MG63 (cell line): ENCODE data around the gene SPATA6. TPM values are rescaled to one million over a fixed set of nuclear protein-coding genes. Genes with fewer than 3 reads are reported as not detected.
"Not testable (repeated sequence)": the region's sequence is repeated elsewhere in the genome, so short reads cannot be mapped to it uniquely, and the experiment has no call there.

ENCODE experiments used
- DNase-seq: peaks from one replicate; pipeline ENCODE4 v3.0.0-alpha.2; 2020
- H3K27me3 ChIP-seq: fragments of 250-450 bp; sonication (Bioruptor Pico); 2 replicates; pipeline ENCODE4 v1.5.1; 2020; ENCODE audit warnings: mild to moderate bottlenecking, moderate library complexity
- H3K36me3 ChIP-seq: fragments of 250-450 bp; sonication (Bioruptor Pico); 2 replicates; pipeline ENCODE4 v1.5.1; 2020; ENCODE audit warnings: mild to moderate bottlenecking, moderate library complexity
- H3K4me3 ChIP-seq: fragments of 250-450 bp; sonication (Bioruptor Pico); 2 replicates; pipeline ENCODE4 v1.5.1; 2020; ENCODE audit warnings: mild to moderate bottlenecking, moderate library complexity
- H3K9me3 ChIP-seq: fragments of 250-450 bp; sonication (Bioruptor Pico); 2 replicates; pipeline ENCODE4 v1.5.1; 2020; ENCODE audit warnings: mild to moderate bottlenecking, moderate library complexity
- total RNA-seq: library from RNA; depleted of rRNA; stranded (reverse); fragments of >200 nt; shearing (Covaris generic); gene quantifications from 2 replicates; pipeline ENCODE4 v1.2.3, GENCODE V29; 2014; ENCODE audit warnings: low replicate concordance

Gene SPATA6
- total RNA-seq, 1 experiment from 2014 or later: 0.46 TPM

- not testable (repeated sequence) for H3K9me3 ChIP-seq, H3K36me3 ChIP-seq, DNase-seq, H3K4me3 ChIP-seq, H3K27me3 ChIP-seq
These were observed 160.2 kb downstream of the SPATA6 start for GRCh38 chr1:48311829-48312228.

GRCh38 chr1:48309564-48310082 lies 162.4 kb downstream of the SPATA6 start:
- DNase-seq: no peak
- Histone ChIP-seq H3K9me3 (no peaks in the 10 kb centered on the region; the same call in 1 of the 2 replicates), H3K4me3 (no peak overlapping the region), H3K27me3 (no peaks in the 10 kb centered on the region), H3K36me3 (no peaks in the 10 kb centered on the region)

GRCh38 chr1:48302652-48303051 lies 169.4 kb downstream of the SPATA6 start:
- H3K9me3 ChIP-seq: no peaks in the 10 kb centered on the region
- no peak overlapping the region for H3K4me3 ChIP-seq
- no peaks in the 10 kb centered on the region for H3K27me3 ChIP-seq
- H3K36me3 ChIP-seq: no peaks in the 10 kb centered on the region
- no peak for DNase-seq

DNA sequence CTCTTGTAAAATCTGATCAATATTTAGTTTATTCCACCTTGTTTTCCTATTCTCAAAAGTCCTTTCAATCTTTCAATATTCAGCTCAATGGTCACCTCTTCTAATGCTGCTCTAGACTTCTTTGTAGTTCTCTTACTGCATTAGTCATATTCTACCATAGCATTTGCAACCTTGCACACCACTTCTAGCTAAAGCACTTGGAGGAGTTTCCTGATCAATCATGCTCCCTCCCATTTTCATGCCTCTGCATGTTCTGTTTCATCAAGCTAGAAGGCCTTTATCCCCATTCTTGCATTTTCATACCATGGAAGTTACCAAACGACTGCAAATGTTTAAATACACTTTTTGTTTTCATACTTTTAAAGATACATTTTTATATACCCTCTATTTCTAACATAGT lies 177.3 kb downstream of the SPATA6 start:
- Histone ChIP-seq H3K9me3 (no peaks in the 10 kb centered on the region), H3K27me3 (no peaks in the 10 kb centered on the region), H3K4me3 (no peak overlapping the region), H3K36me3 (no peaks in the 10 kb centered on the region)
- no peak for DNase-seq

DNA sequence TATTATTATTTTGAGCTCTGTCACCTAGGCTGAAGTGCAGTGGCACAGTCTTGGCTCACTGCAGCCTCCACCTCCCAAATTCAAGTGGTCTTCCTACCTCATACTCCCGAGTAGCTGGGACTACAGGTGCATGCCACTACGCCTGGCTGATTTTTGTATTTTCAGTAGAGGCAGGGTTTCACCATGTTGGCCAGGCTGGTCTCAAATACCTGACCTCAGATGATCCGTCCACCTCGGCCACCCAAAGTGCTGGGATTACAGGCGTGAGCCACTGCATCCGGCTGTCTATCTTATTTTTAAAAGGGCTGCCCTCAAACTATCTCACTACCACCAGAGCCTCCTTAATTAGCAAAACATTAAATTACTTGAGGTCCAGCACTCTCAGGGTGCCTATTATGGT lies 177.9 kb downstream of the SPATA6 start:
- not testable (repeated sequence) for DNase-seq, H3K27me3 ChIP-seq, H3K9me3 ChIP-seq, H3K4me3 ChIP-seq, H3K36me3 ChIP-seq

GRCh38 chr1:48292706-48293105 lies 179.3 kb downstream of the SPATA6 start:
- no peaks in the 10 kb centered on the region for H3K27me3 ChIP-seq
- no peaks in the 10 kb centered on the region for H3K9me3 ChIP-seq
- H3K4me3 ChIP-seq: no peak overlapping the region
- H3K36me3 ChIP-seq: no peaks in the 10 kb centered on the region
- no peak for DNase-seq

DNA sequence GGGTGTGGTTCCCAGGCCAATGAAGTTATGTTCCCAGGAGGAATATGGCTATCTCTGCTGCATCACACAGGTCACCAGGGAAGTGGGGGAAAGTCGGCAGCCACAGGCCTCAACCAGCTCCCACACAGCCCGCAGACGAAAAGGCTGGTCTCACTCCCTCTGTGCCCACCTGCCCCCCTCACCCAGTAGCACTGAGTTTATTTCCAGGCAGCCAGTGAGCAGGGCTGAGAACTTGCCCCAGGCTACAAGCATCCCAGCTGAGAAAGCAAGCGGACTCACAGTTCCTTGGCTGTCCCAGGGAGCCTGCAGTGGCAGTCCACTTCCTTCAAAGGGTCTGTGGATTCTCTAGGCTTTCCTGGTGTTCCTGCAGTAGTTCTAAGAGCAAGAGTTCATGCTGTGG lies 180.6 kb downstream of the SPATA6 start:
- Histone ChIP-seq H3K4me3 (no peak overlapping the region), H3K27me3 (no peaks in the 10 kb centered on the region), H3K9me3 (no peaks in the 10 kb centered on the region)

GRCh38 chr1:48285525-48285924 lies 186.5 kb downstream of the SPATA6 start:
- Histone ChIP-seq H3K27me3 (no peaks in the 10 kb centered on the region), H3K36me3 (no peaks in the 10 kb centered on the region), H3K4me3 (no peak overlapping the region), H3K9me3 (no peaks in the 10 kb centered on the region)
- DNase-seq: no peak

More for the DNA sequence above, 180.6 kb downstream of the SPATA6 start:
- DNase-seq: no peak
- no peaks in the 10 kb centered on the region for H3K36me3 ChIP-seq

GRCh38 chr1:48284696-48285420 lies 187.1 kb downstream of the SPATA6 start:
- not testable (repeated sequence) for H3K4me3 ChIP-seq, DNase-seq, H3K36me3 ChIP-seq, H3K27me3 ChIP-seq, H3K9me3 ChIP-seq

GRCh38 chr1:48282329-48282728 lies 189.7 kb downstream of the SPATA6 start:
- H3K36me3 ChIP-seq, H3K4me3 ChIP-seq, DNase-seq, H3K9me3 ChIP-seq, H3K27me3 ChIP-seq: not testable (repeated sequence)

DNA sequence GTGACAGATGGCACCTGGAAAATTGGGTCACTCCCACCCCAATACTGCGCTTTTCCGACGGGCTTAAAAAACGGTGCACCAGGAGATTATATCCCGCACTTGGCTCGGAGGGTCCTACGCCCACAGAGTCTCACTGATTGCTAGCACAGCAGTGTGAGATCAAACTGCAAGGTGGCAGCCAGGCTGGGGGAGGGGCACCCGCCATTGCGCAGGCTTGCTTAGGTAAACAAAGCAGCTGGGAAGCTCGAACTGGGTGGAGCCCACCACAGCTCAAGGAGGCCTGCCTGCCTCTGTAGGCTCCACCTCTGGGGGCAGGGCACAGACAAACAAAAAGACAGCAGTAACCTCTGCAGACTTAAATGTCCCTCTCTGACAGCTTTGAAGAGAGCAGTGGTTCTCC lies 194.6 kb downstream of the SPATA6 start:
- not testable (repeated sequence) for H3K9me3 ChIP-seq, H3K27me3 ChIP-seq, H3K36me3 ChIP-seq, H3K4me3 ChIP-seq, DNase-seq

DNA sequence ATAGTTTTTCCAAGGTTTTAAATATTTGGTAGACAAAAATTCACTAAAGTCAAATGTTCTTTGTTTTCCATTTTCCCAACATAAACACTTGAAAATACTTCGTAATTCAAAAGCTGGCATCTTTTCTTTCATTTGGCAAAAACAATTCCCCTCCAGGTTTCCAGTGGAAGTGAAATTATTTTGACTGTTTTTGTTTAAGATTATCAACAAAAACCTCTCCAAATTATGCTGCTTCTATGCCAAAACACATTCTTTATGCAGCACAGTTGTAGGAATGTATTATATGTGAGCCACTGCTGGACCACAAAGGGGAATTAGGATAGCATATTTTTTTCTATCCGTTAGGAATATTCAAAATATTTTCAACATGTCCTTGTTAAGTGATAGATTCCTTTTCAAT lies 205.4 kb downstream of the SPATA6 start:
- H3K4me3 ChIP-seq: no peak overlapping the region
- DNase-seq: no peak
- no peaks in the 10 kb centered on the region for H3K9me3 ChIP-seq
- H3K36me3 ChIP-seq: no peaks in the 10 kb centered on the region
- no peaks in the 10 kb centered on the region for H3K27me3 ChIP-seq

GRCh38 chr1:48263041-48263440 lies 209.0 kb downstream of the SPATA6 start:
- no peak for DNase-seq
- Histone ChIP-seq H3K4me3 (no peak overlapping the region), H3K36me3 (no peaks in the 10 kb centered on the region), H3K27me3 (no peaks in the 10 kb centered on the region), H3K9me3 (no peaks in the 10 kb centered on the region)

- no peak overlapping the region for H3K4me3 ChIP-seq
- H3K36me3 ChIP-seq: no peaks in the 10 kb centered on the region
- H3K27me3 ChIP-seq: no peaks in the 10 kb centered on the region
- H3K9me3 ChIP-seq: no peaks in the 10 kb centered on the region
- no peak for DNase-seq
These were observed 210.1 kb downstream of the SPATA6 start for GRCh38 chr1:48261881-48262400.

GRCh38 chr1:48258106-48258505 lies 213.9 kb downstream of the SPATA6 start:
- H3K4me3 ChIP-seq: no peak overlapping the region
- no peak for DNase-seq
- no peaks in the 10 kb centered on the region for H3K36me3 ChIP-seq

GRCh38 chr1:48254254-48254653 lies 217.8 kb downstream of the SPATA6 start:
- H3K27me3 ChIP-seq: no peaks in the 10 kb centered on the region
- H3K4me3 ChIP-seq: no peak overlapping the region
- H3K36me3 ChIP-seq: no peaks in the 10 kb centered on the region
- H3K9me3 ChIP-seq: no peaks in the 10 kb centered on the region
- no peak for DNase-seq

More at GRCh38 chr1:48258106-48258505, 213.9 kb downstream of the SPATA6 start:
- H3K27me3 ChIP-seq: no peaks in the 10 kb centered on the region
- no peaks in the 10 kb centered on the region for H3K9me3 ChIP-seq

DNA sequence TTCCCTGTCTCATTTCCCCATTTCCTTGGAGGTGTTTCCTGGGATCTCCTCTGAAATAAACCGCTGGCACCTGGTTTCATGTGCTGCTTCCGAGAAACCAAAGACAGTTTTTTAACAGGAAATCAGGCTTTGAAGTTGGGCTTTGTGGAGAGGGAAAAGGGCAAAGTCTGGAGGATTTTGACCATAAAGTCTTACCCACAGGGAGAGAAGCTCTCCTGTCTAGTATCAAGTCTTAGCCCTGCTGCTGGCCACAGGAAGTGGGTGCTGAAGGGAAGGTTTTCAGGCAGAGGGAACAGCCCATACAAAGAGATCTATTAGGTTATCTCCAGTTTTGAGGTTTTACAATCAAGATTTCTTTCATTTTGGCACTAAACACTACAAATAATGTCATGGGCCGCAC lies 220.2 kb downstream of the SPATA6 start:
- H3K9me3 ChIP-seq: no peaks in the 10 kb centered on the region
- no peak for DNase-seq
- H3K27me3 ChIP-seq: no peaks in the 10 kb centered on the region
- no peak overlapping the region for H3K4me3 ChIP-seq
- no peaks in the 10 kb centered on the region for H3K36me3 ChIP-seq

DNA sequence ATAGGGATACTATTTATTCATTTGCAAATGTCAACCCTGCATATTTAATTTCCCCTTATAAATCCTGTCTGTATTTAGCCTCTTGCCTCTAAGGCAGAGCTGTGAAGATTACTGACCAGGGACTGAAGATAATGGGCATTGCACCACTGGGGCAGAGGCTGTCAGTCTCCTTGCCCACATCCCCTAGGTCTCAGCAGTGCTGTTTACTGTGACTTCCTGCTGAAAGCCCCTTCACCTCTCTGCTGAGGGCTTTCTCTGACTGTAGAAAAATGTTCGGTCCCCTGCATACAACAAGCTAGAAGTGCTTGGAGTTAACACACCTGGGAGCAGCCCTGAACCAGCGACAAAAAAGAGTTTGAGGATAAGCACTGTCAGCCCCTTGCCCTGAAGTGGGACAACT lies 220.7 kb downstream of the SPATA6 start:
- no peaks in the 10 kb centered on the region for H3K9me3 ChIP-seq
- H3K4me3 ChIP-seq: no peak overlapping the region
- no peaks in the 10 kb centered on the region for H3K27me3 ChIP-seq
- no peaks in the 10 kb centered on the region for H3K36me3 ChIP-seq
- DNase-seq: no peak
